ENCODE measurements around the gene CYB561D2. TPM values are rescaled to one million over a fixed set of nuclear protein-coding genes. Genes with fewer than 3 reads are reported as not detected.
A peak's percentile ranks its signal among the peaks of the same experiment; 100 is the strongest.

Gene CYB561D2
- total and polyA plus RNA-seq, 2 of the 13 experiments (the other 11 are each of a cell fraction or from before 2014, with no cell fraction given) = 11.1 to 17.2 TPM

DNA sequence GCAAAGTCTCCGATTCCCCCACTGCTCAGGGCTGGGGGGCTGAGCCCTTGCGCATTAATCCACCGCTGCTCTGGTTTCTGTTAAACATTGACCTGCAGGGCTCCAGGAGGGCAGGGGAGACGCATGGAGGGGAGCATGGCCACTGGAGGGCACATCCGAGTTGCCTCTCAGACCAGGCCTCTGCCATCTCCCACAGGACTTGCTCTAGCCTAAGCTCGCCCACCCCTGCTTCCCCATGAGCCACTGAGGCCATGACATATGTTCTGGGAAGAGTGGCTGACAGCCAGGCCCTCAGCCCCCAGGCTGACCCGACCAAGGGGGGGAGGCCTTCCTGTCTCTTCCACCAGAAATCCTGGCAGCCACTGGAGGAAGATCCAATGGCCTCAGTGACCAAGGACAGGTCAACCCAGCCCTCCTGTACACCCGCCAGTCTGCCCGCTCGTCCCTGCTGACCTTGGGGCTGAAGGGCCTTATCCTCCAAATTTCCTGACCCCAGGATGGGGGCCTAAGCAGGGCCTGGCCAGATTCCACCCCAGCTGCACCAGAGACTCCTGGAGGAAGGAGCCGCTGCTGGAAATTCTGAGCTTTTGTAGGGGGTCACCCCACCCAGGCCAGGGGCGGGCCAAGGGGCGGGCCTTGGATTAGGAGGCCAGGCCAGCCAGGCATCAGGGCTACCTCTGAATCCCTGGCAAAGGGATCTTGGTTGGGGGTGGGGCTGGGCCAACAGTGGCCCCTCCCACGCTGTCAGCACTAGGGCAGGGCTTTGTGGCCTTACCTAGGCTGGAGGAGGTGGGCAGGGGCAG is 47.4 kb upstream of the CYB561D2 start, which contains the start of gene HYAL1 (continued):
- TF ChIP-seq, protein P1, sequence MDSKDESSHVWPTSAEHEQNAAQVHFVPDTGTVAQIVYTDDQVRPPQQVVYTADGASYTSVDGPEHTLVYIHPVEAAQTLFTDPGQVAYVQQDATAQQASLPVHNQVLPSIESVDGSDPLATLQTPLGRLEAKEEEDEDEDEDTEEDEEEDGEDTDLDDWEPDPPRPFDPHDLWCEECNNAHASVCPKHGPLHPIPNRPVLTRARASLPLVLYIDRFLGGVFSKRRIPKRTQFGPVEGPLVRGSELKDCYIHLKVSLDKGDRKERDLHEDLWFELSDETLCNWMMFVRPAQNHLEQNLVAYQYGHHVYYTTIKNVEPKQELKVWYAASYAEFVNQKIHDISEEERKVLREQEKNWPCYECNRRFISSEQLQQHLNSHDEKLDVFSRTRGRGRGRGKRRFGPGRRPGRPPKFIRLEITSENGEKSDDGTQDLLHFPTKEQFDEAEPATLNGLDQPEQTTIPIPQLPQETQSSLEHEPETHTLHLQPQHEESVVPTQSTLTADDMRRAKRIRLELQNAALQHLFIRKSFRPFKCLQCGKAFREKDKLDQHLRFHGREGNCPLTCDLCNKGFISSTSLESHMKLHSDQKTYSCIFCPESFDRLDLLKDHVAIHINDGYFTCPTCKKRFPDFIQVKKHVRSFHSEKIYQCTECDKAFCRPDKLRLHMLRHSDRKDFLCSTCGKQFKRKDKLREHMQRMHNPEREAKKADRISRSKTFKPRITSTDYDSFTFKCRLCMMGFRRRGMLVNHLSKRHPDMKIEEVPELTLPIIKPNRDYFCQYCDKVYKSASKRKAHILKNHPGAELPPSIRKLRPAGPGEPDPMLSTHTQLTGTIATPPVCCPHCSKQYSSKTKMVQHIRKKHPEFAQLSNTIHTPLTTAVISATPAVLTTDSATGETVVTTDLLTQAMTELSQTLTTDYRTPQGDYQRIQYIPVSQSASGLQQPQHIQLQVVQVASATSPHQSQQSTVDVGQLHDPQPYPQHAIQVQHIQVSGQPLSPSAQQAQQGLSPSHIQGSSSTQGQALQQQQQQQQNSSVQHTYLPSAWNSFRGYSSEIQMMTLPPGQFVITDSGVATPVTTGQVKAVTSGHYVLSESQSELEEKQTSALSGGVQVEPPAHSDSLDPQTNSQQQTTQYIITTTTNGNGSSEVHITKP (CRISPR knock-in tag; IDR thresholded peaks at IDR 0.05; ENCODE audit: low read depth) = peak; percentile 82; the same call in 1 of the 2 replicates
- TF ChIP-seq ZFP90 (CRISPR knock-in tag; IDR thresholded peaks at IDR 0.05; ENCODE audit: borderline replicate concordance) (peak; percentile 64; the same call in 1 of the 2 replicates), ZNF713 (CRISPR knock-in tag; IDR thresholded peaks at IDR 0.05) (peak; percentile 84; the same call in 1 of the 2 replicates), ZNF180 (CRISPR knock-in tag; IDR thresholded peaks at IDR 0.05; ENCODE audit: borderline replicate concordance, low read depth) (no peak), ZBTB10 (CRISPR knock-in tag; IDR thresholded peaks at IDR 0.05; ENCODE audit: borderline replicate concordance) (no peak), JUNB (CRISPR knock-in tag; IDR thresholded peaks at IDR 0.05; ENCODE audit: borderline replicate concordance) (no peak), ZNF274 (CRISPR knock-in tag; IDR thresholded peaks at IDR 0.05) (no peak; the same call in 1 of the 2 replicates), STAT5B (CRISPR knock-in tag; IDR thresholded peaks at IDR 0.05) (no peak), ZNF724P (CRISPR knock-in tag; IDR thresholded peaks at IDR 0.05; ENCODE audit: borderline replicate concordance) (peak; percentile 87; the same call in 1 of the 2 replicates), YY1 (IDR thresholded peaks at IDR 0.05; ENCODE audit: insufficient read depth, insufficient replicate concordance, low read depth, low read length) (peak; percentile 34), KAT8 (CRISPR knock-in tag; IDR thresholded peaks at IDR 0.05) (peak; percentile 77; the same call in 1 of the 2 replicates), SNAI1 (CRISPR knock-in tag; IDR thresholded peaks at IDR 0.05; ENCODE audit: borderline replicate concordance) (no peak), ZNF790 (CRISPR knock-in tag; IDR thresholded peaks at IDR 0.05; ENCODE audit: borderline replicate concordance) (no peak), AKAP8 (CRISPR knock-in tag; IDR thresholded peaks at IDR 0.05) (0 out of 2 replicates have a peak, but pooled peaks have one; percentile 11), KMT2A (CRISPR knock-in tag; IDR thresholded peaks at IDR 0.05) (no peak; the same call in 1 of the 2 replicates), SKI (IDR thresholded peaks at IDR 0.05; ENCODE audit: partially characterized antibody) (peak; percentile 13), SMAD9 (CRISPR knock-in tag; IDR thresholded peaks at IDR 0.05) (no peak), ZNF605 (CRISPR knock-in tag; IDR thresholded peaks at IDR 0.05) (peak; percentile 94; the same call in 1 of the 2 replicates), HNRNPLL (IDR thresholded peaks at IDR 0.05; ENCODE audit: low read depth, low read length, poor library complexity, severe bottlenecking) (peak; percentile 34)
- TF ChIP-seq, protein P2, sequence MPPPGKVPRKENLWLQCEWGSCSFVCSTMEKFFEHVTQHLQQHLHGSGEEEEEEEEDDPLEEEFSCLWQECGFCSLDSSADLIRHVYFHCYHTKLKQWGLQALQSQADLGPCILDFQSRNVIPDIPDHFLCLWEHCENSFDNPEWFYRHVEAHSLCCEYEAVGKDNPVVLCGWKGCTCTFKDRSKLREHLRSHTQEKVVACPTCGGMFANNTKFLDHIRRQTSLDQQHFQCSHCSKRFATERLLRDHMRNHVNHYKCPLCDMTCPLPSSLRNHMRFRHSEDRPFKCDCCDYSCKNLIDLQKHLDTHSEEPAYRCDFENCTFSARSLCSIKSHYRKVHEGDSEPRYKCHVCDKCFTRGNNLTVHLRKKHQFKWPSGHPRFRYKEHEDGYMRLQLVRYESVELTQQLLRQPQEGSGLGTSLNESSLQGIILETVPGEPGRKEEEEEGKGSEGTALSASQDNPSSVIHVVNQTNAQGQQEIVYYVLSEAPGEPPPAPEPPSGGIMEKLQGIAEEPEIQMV (CRISPR knock-in tag; IDR thresholded peaks at IDR 0.05; ENCODE audit: low read depth) = no peak
